Vagina (tissue), 2 donors: Measurements from ENCODE around the gene ASTN2.

Source experiments
- CTCF ChIP-seq, 3 experiments: fragments of 450-650 bp in 2 of 3; fragments of 200-600 bp in 1 of 3; sonication (generic) in 1 of 3; IDR thresholded peaks; one replicate each; pipeline ENCODE4 v1.5.1; 2017 to 2019; ENCODE audit warnings: antibody characterized with exemption in 3 of 3, mild to moderate bottlenecking in 2 of 3, moderate library complexity in 2 of 3
- POLR2A ChIP-seq, 2 donors: fragments of 450-650 bp; IDR thresholded peaks; one replicate each; pipeline ENCODE4 v1.6.1; 2017; ENCODE audit warnings: antibody characterized with exemption in 2 of 2, mild to moderate bottlenecking in 2 of 2, moderate library complexity in 2 of 2
- POLR2AphosphoS5 ChIP-seq, 2 donors: sonication (generic); formaldehyde crosslinking; IDR thresholded peaks; one replicate each; pipeline ENCODE4 v1.9.0; 2017; ENCODE audit warnings: antibody characterized with exemption in 2 of 2, mild to moderate bottlenecking in 2 of 2, low read depth in 1 of 2; ENCODE audit not compliant: insufficient read depth in 1 of 2

- no peak for TF ChIP-seq CTCF (IDR thresholded peaks at IDR 0.05)
- no peak for TF ChIP-seq POLR2A (IDR thresholded peaks at IDR 0.05)
- TF ChIP-seq POLR2AphosphoS5 (IDR thresholded peaks at IDR 0.05; ENCODE audit: insufficient read depth in 1 of 2, low read depth in 1 of 2): no peak
Observed at GRCh38 chr9:117354997-117355396, 59.9 kb downstream of the ASTN2 start.
